ENCODE measurements around the gene CD55. TPM values are rescaled to one million over a fixed set of nuclear protein-coding genes. Genes with fewer than 3 reads are reported as not detected.

CD55 gene
- polyA plus RNA-seq, 3 donors from 2014 or later, result 63.9 to 122 (median 84.6) TPM

DNA sequence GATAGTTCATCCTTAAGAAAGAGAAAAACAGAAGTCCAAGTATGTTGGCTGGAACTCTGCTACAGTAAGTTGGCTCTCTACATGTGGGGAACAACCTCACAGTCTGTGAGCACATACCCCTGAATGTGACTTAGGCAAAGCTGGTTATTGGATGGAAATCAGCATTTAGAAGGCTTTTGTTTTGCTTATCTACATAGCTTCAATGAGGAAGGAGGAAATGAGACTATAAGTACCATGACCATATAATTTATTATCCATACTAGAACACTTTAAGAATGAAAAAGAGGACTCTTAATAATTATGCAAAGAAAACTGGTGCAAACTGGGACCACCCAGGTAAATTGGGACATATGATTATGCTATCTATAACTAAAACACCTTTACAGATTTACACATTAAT lies 31.7 kb upstream of the CD55 start:
- Mint-ChIP-seq H3K4me1 (no peaks in the 10 kb centered on the region), H3K27me3 (ENCODE audit: low read depth in 3 of 3) (peaks cover 0 to 4% (median 2%) of the 10 kb centered on the region in 3 donors), H3K36me3 (no peaks in the 10 kb centered on the region), H3K27ac (no peak overlapping the region), H3K9me3 (peaks cover 0 to 5% (median 1%) of the 10 kb centered on the region in 6 donors), H3K4me3 (no peak overlapping the region)
- no peak for DNase-seq

DNA sequence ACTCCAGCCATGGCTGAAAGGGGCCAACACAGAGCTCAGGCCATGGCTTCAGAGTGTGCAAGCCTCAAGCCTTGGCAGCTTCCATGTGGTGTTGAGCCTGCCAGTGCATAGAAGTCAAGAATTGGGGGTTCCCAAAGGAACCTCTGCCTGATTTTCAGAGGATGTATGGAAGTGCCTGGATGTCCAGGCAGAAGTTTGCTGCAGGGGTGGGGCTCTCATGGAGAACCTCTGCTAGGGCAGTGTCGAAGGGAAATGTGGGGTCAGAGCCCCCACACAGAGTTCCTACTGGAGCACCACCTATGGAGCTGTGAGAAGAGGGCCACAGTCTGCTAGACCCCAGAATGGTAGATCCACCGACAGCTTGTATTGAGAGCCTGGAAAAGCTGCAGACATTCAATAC lies 29.8 kb upstream of the CD55 start:
- Mint-ChIP-seq H3K9me3 (peaks cover 0 to 5% (median 1%) of the 10 kb centered on the region in 6 donors), H3K27ac (no peak overlapping the region), H3K4me3 (no peak overlapping the region), H3K4me1 (no peaks in the 10 kb centered on the region), H3K36me3 (no peaks in the 10 kb centered on the region), H3K27me3 (ENCODE audit: low read depth in 3 of 3) (peaks cover 0 to 5% (median 2%) of the 10 kb centered on the region in 3 donors)
- DNase-seq, result no peak

GRCh38 chr1:207298186-207298585 lies 23.3 kb upstream of the CD55 start:
- Mint-ChIP-seq H3K36me3 (peaks cover 0 to 3% (median 0%) of the 10 kb centered on the region in 3 donors), H3K27me3 (ENCODE audit: low read depth in 3 of 3) (peaks cover 0 to 13% (median 4%) of the 10 kb centered on the region in 3 donors), H3K9me3 (no peaks in the 10 kb centered on the region), H3K27ac (no peak overlapping the region), H3K4me1 (no peaks in the 10 kb centered on the region), H3K4me3 (no peak overlapping the region)
- no peak for DNase-seq

GRCh38 chr1:207298636-207299398 lies 22.7 kb upstream of the CD55 start:
- no peaks in the 10 kb centered on the region for H3K9me3 Mint-ChIP-seq
- no peak overlapping the region for H3K4me3 Mint-ChIP-seq
- H3K36me3 Mint-ChIP-seq, result peaks cover 0 to 3% (median 0%) of the 10 kb centered on the region in 3 donors
- peaks cover 0 to 13% (median 4%) of the 10 kb centered on the region in 3 donors for H3K27me3 Mint-ChIP-seq (ENCODE audit: low read depth in 3 of 3)
- no peaks in the 10 kb centered on the region for H3K4me1 Mint-ChIP-seq
- no peak overlapping the region for H3K27ac Mint-ChIP-seq
- no peak for DNase-seq

GRCh38 chr1:207300970-207301369 lies 20.5 kb upstream of the CD55 start:
- H3K4me3 Mint-ChIP-seq, result no peak overlapping the region
- H3K27me3 Mint-ChIP-seq (ENCODE audit: low read depth in 3 of 3), result peaks cover 0 to 18% (median 4%) of the 10 kb centered on the region in 3 donors
- no peaks in the 10 kb centered on the region for H3K9me3 Mint-ChIP-seq
- peaks cover 0 to 3% (median 0%) of the 10 kb centered on the region in 3 donors for H3K36me3 Mint-ChIP-seq
- H3K4me1 Mint-ChIP-seq, result no peaks in the 10 kb centered on the region
- DNase-seq, result no peak
- H3K27ac Mint-ChIP-seq, result no peak overlapping the region

- Mint-ChIP-seq H3K9me3 (no peaks in the 10 kb centered on the region), H3K36me3 (peaks cover 0 to 3% (median 0%) of the 10 kb centered on the region in 3 donors), H3K27me3 (ENCODE audit: low read depth in 3 of 3) (peaks cover 2 to 14% (median 4%) of the 10 kb centered on the region in 3 donors), H3K4me1 (no peaks in the 10 kb centered on the region), H3K4me3 (no peak overlapping the region), H3K27ac (peak overlapping the region in 1 of 6 donors; percentile 7)
- no peak for DNase-seq
Measured at GRCh38 chr1:207302618-207303393, 18.7 kb upstream of the CD55 start.

- no peaks in the 10 kb centered on the region for H3K9me3 Mint-ChIP-seq
- peaks cover 3 to 14% (median 4%) of the 10 kb centered on the region in 3 donors for H3K27me3 Mint-ChIP-seq (ENCODE audit: low read depth in 3 of 3)
- no peak overlapping the region for H3K4me3 Mint-ChIP-seq
- no peak for DNase-seq
- H3K4me1 Mint-ChIP-seq, result peaks cover 0 to 8% of the 10 kb centered on the region in 2 donors
- H3K27ac Mint-ChIP-seq, result no peak overlapping the region
- H3K36me3 Mint-ChIP-seq, result peaks cover 0 to 3% (median 0%) of the 10 kb centered on the region in 3 donors
Measured at GRCh38 chr1:207304710-207305488, 16.6 kb upstream of the CD55 start.

GRCh38 chr1:207305489-207305873 lies 16.0 kb upstream of the CD55 start:
- H3K27me3 Mint-ChIP-seq (ENCODE audit: low read depth in 3 of 3), result peaks cover 2 to 16% (median 3%) of the 10 kb centered on the region in 3 donors
- peaks cover 0 to 11% of the 10 kb centered on the region in 2 donors for H3K4me1 Mint-ChIP-seq
- no peaks in the 10 kb centered on the region for H3K9me3 Mint-ChIP-seq
- H3K27ac Mint-ChIP-seq, result no peak overlapping the region
- H3K36me3 Mint-ChIP-seq, result peaks cover 0 to 3% (median 0%) of the 10 kb centered on the region in 3 donors
- no peak overlapping the region for H3K4me3 Mint-ChIP-seq
- no peak for DNase-seq

GRCh38 chr1:207306023-207306422 lies 15.5 kb upstream of the CD55 start:
- Mint-ChIP-seq H3K36me3 (peaks cover 0 to 3% (median 0%) of the 10 kb centered on the region in 3 donors), H3K27me3 (ENCODE audit: low read depth in 3 of 3) (peaks cover 2 to 16% (median 3%) of the 10 kb centered on the region in 3 donors), H3K4me3 (no peak overlapping the region), H3K9me3 (no peaks in the 10 kb centered on the region), H3K27ac (no peak overlapping the region), H3K4me1 (peaks cover 0 to 11% of the 10 kb centered on the region in 2 donors)
- DNase-seq, result no peak

DNA sequence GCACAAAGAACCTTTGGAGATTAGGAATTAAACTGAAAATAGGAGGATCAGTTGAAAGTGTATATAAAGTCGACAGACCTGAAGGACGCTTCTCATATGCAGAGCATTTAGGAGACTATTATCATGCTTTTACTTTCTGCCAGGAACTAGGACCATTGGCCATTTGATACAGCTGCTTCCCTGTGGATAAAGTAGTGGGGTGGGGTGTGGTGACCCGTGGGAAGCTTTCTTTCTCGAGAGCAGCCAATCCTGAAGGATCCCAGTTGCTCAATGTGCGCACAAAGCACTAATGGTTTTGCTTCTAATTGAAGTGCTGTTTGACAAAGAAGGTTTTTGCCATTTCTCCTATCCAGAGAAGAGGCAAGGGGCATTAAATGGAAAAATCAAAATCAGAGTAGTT lies 14.9 kb upstream of the CD55 start:
- H3K4me3 Mint-ChIP-seq, result no peak overlapping the region
- no peak for DNase-seq
- H3K9me3 Mint-ChIP-seq, result no peaks in the 10 kb centered on the region
- H3K36me3 Mint-ChIP-seq, result peaks cover 0 to 3% (median 0%) of the 10 kb centered on the region in 3 donors
- no peak overlapping the region for H3K27ac Mint-ChIP-seq
- peaks cover 2 to 16% (median 3%) of the 10 kb centered on the region in 3 donors for H3K27me3 Mint-ChIP-seq (ENCODE audit: low read depth in 3 of 3)
- H3K4me1 Mint-ChIP-seq, result peaks cover 0 to 11% of the 10 kb centered on the region in 2 donors

DNA sequence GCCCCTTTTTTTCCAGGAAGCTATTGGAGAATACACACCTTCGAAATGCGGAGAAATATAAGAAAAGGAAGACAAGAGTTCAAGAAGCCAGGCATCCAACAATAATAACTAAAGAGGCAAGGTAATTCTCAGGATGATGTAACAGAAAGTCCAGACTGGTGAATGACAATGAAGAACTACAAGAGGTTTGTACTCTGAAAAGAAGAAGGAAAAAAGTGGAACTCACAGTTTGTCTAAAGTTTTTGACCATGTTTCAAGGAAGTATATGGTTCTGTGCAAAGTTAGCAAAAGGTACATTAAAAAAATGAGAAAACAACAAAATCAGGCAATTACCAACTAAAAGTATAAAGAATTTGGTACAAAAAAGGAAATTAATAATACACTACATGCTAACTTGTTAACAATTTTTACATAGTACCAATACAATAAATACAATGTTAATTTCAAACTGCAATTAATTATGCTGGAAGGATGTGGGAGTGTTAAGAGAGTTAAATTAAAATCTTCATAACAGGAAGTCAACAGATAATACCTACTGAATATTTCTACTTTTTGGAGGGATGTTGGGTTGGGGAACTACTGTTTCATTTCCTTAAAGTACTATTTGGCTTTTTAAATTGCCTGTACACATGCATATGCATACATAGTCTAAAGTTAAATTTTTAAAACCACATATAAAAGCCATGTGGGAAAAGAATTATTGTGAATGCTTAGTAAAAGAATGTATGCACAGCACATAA lies 12.9 kb upstream of the CD55 start:
- no peak overlapping the region for H3K27ac Mint-ChIP-seq
- H3K36me3 Mint-ChIP-seq, result no peaks in the 10 kb centered on the region
- H3K4me3 Mint-ChIP-seq, result no peak overlapping the region
- H3K9me3 Mint-ChIP-seq, result no peaks in the 10 kb centered on the region
- DNase-seq, result no peak
- peaks cover 0 to 11% of the 10 kb centered on the region in 2 donors for H3K4me1 Mint-ChIP-seq
- H3K27me3 Mint-ChIP-seq (ENCODE audit: low read depth in 3 of 3), result peaks cover 0 to 12% (median 3%) of the 10 kb centered on the region in 3 donors

DNA sequence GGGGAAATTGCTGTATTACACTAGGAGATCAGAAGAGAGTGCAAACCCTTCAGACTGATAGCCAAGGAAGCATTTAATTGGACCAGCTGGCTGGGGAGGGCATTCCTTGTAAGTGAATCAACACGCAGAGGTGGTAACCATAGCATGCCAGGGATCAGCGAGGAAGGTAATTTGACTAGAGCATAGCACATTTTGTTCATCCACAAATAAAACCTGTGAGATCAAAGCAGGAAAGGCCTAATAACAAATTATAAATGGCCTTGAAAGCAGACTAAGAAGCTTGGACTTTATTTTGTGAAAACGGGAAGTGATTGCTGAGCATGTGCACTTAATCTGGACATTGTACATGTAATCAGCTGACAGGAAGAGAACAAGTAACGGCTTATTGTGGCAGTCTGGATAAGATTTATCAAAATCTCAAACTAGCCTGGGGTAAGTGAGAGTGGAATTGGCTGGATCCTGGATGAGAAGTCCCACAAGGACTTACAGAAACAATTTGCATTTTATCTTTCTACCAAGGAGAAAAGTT lies 11.7 kb upstream of the CD55 start:
- no peaks in the 10 kb centered on the region for H3K36me3 Mint-ChIP-seq
- peaks cover 0 to 12% (median 3%) of the 10 kb centered on the region in 3 donors for H3K27me3 Mint-ChIP-seq (ENCODE audit: low read depth in 3 of 3)
- H3K9me3 Mint-ChIP-seq, result no peaks in the 10 kb centered on the region
- H3K4me1 Mint-ChIP-seq, result peaks cover 0 to 11% of the 10 kb centered on the region in 2 donors
- no peak for DNase-seq
- H3K4me3 Mint-ChIP-seq, result peak overlapping the region in 2 of 5 donors; percentile 5 to 26
- H3K27ac Mint-ChIP-seq, result peak overlapping the region in 3 of 6 donors; percentile 4 to 20 (median 20)

Data from immature natural killer cell (primary cell).